ENCODE data around the gene LONP2. TPM values are rescaled to one million over a fixed set of nuclear protein-coding genes. Genes with fewer than 3 reads are reported as not detected.
"Not testable (repeated sequence)": the region's sequence is repeated elsewhere in the genome, so short reads cannot be mapped to it uniquely, and the experiment has no call there.

The LONP2 gene
- polyA plus RNA-seq, 4 donors, result 49.7 to 74.1 (median 62.4) TPM

- no peak for DNase-seq (ENCODE audit: low read depth in 4 of 4, low spot score in 3 of 4)
Measured at GRCh38 chr16:48329138-48329537, 85.0 kb downstream of the LONP2 start.

DNA sequence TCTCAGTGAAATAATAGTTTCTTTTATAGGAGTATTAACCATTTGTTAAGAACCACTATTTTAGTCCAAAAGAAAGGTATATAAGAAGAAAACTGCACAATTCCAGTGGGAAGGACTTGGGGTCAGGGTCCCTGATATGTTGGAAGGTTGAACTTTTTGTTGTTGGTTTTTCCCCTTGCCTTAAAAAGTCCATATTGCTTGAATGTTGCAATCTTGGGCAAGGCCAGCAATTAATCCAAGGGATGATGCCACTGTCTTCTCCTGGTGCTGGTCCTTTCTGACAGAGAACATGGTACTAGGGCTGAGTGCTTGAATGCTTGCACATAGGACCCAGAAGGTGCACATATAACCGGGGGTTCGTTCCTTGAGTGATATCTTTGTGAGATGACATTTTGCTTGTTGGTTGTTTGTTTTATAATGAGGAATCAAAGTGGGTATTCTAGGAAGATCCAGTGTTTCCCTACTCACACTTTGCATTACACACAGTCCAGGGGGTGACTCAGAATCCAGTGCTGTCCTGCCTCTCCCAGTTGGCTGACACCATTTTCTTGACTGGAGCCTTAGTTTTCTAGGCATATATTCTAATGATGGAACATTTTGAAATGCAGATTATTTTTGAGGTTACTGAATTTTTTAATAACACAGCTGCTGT, 86.2 kb downstream of the LONP2 start:
- DNase-seq (ENCODE audit: low read depth in 4 of 4, low spot score in 3 of 4), result no peak

DNA sequence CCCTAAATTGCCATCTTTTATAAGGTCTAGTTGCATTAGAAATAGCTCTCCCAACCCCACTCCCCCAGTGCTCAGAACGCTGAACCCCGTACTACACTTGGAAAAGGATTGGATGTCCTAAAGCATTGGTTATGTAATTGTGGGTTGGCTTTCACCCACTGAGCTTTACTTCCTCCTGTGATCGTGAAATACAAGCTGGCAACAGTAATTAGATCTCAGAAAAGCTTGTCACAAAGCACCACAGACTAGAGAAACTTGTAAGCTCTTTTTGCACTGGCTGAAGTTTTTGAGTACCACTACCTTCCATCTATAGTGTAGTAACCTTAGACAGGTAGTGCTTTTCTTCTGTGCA, 86.7 kb downstream of the LONP2 start:
- no peak for DNase-seq (ENCODE audit: low read depth in 4 of 4, low spot score in 3 of 4)

GRCh38 chr16:48332978-48333377, 88.9 kb downstream of the LONP2 start:
- no peak for DNase-seq (ENCODE audit: low read depth in 4 of 4, low spot score in 3 of 4)

DNA sequence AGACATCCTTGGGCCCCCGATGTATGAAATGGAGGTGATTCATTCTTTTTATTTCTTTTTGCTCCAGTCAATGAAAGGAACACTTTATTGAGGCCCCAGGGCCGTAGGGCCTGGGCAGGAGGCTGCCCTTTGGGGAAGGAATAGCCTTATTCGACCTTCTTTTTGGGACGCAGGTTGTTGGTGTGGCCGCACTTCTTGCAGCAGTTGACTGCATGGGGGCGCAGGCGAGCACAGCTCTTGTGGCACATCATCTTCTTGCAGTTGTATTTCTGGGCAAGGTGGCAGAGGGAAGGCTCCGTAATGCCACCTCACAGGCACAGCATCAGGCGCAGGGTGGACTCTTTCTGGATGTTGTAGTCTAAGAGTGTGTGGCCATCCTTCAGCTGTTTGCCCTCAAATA, 90.2 kb downstream of the LONP2 start:
- no peak for DNase-seq (ENCODE audit: low read depth in 4 of 4, low spot score in 3 of 4)

- no peak for DNase-seq (ENCODE audit: low read depth in 4 of 4, low spot score in 3 of 4)
Measured at GRCh38 chr16:48335961-48336360, 91.9 kb downstream of the LONP2 start.

- no peak for DNase-seq (ENCODE audit: low read depth in 4 of 4, low spot score in 3 of 4)
Measured at GRCh38 chr16:48340054-48340453, 96.0 kb downstream of the LONP2 start.

DNA sequence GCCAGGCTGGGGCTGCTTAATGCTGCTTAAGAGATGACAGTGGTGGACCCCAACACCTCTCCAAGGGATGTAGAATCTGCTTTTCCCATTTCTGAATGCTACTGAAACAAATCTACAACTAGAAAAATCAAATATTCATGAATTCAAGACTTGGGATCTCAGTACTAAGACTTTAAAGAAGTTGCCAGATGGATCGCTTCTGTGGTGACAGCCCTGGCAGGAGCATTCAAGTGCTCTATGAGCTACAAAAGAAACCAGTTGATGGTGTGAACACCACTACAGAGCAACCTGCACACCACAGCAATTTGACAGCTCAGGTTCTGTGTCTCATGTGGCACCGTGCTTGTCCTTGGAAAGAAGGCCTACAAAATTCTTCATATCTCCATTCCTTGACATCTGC, 98.5 kb downstream of the LONP2 start:
- DNase-seq (ENCODE audit: low read depth in 4 of 4, low spot score in 3 of 4), result no peak

DNA sequence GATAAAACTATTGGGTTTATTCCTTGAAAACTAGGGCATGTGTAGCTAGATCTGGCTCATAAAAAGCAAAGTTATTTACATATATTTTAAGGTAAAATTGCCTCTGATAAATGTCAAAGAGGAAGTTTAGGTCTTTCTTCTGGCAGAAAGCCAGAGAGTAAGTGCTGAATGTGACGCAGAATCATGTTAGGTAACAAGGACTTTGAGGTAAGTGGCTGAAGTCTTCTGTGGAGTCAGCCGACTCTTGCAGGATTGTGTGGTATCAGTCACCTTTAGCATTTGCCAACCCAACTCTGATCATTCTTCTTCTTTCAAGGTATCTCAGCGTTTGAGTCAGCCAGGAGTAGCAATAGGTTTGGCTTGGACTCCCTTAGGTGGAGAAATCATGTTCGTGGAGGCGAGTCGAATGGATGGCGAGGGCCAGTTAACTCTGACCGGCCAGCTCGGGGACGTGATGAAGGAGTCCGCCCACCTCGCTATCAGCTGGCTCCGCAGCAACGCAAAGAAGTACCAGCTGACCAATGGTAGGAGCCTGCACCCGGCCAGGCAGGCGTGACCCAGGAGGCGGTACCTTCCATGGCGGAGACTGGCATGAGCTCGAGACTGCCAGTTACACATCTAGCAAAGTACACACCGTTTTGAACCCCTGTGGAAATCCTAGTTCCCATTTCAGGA, 103.2 kb downstream of the LONP2 start:
- DNase-seq (ENCODE audit: low read depth in 4 of 4, low spot score in 3 of 4), result no peak

GRCh38 chr16:48347980-48348379, 103.9 kb downstream of the LONP2 start:
- DNase-seq (ENCODE audit: low read depth in 4 of 4, low spot score in 3 of 4), result peak in 1 of 4 donors; percentile 29

- no peak for DNase-seq (ENCODE audit: low read depth in 4 of 4, low spot score in 3 of 4)
Measured at GRCh38 chr16:48350736-48351135, 106.6 kb downstream of the LONP2 start.

GRCh38 chr16:48352648-48353390, 108.7 kb downstream of the LONP2 start:
- DNase-seq (ENCODE audit: low read depth in 4 of 4, low spot score in 3 of 4), result no peak

DNA sequence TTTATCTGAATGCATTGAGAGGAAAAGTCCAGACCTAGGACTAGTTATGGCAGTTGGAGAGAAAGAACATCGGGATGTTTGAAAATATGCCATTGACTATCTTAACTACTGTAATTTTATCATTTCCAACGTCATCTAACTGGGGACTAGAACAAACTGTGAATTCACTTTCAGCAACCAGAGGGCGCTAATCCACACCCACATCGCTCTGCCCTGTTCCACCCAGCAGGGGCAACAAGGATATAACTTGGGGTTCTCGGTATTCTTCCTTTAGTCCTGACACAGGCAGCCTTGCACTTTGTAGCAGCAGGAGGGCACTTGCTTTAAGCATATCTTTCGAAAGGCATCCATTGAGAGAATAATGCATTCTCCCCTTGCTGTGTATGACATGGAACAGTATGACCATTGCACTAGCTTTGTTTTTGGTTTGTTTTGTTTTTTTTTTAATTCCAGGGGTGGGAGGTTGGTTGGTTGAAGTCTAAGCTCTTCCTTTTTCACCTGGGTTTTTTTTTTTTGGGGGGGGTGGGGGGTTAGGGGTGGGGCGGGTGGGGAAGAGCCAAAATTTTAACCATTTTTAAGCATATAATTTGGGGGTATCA, 109.6 kb downstream of the LONP2 start:
- DNase-seq (ENCODE audit: low read depth in 4 of 4, low spot score in 3 of 4), result no peak

DNA sequence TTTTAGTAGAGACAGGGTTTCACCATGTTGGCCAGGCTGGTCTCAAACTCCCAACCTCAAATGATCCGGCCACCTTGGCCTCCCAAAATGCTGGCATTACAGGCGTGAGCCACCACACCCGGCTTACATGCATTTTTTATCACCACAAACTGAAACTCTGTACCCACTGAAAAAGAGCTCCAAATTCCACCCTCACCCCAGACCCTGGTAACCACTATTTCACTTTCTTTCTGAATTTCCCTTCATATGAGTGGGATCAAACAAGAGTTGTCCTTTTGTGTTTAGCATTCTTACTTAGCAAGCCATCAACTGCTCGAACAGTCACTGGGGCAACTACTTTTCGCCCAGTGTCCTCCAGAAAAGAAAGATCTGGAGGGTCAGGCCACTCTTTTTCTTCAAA, 110.3 kb downstream of the LONP2 start:
- DNase-seq (ENCODE audit: low read depth in 4 of 4, low spot score in 3 of 4), result not testable (repeated sequence)

DNA sequence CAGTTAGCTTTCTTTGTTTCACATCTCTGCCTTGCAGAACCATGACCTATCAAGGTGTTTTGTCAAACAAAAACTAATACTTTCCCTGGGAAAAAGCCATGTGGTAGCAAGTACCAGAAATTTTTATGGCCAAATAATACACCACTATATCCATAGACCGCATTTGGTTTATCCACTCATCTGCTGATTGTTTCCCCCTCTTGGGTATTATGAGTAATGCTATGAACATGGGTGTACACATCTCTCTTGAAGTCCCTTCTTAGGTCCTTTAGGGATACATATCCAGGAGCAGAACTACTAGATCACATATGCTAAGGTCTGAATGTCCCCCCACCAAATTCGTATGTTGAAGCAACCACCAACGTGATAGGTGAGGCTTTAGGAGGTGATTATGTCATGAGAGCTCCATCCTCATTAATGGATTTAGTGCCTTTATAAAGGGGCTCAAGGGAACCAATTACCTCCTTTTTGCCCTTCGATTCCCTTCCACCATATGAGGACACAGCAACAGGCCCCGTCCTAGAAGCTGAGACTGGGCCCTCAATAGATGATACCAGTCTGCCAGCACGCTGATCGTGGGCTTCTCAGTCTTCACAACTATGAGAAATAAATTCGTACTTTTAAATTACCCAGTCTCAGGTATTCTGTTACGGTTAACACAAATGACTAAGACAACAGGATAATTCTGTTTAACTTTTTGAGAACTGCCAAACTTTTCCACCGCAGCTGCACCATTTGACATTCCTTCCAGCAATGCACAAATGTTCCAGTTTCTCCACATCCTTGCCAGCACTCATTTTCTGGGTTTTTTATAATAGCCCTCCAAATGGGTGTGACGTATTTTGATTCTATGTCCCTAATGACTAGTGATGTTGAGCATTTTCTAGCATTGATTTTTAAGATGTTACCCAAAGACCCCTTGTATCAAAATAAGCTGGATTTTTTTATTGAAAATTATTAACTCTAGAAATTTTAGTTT, 111.1 kb downstream of the LONP2 start:
- no peak for DNase-seq (ENCODE audit: low read depth in 4 of 4, low spot score in 3 of 4)

DNA sequence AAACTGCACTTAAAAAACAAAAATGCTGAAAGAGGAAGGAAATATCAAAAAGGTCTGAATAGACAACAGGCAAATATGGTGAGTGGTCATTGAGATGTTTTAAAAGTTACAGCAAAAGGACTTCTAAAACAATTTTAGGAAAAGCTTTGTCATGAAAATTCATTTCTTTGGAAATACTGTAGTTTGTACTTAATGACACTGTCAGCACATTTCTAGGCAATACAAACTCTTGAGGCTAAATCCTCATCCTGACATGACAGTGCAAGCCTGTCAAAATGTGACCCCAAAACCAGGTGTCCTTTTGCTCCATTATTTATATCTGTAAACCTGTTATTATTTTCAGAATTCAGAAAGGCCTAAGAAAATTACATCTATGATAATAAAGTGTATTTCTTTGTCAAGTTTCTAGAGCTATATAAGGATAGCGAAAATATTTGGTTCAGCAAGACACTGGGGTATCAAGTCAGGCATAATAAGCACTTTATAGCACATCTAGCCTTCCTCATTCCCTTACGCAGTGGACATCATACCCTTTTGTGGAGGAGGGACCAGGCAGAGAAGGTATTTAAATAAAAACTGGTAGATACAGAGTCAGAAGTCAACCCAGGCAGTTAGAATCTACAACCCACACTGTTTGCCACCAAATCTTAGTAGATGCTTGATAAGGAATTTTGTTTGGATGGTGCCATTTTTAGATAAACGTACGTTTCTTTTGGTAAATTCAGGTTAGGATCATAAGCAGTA, 112.7 kb downstream of the LONP2 start:
- no peak for DNase-seq (ENCODE audit: low read depth in 4 of 4, low spot score in 3 of 4)

DNA sequence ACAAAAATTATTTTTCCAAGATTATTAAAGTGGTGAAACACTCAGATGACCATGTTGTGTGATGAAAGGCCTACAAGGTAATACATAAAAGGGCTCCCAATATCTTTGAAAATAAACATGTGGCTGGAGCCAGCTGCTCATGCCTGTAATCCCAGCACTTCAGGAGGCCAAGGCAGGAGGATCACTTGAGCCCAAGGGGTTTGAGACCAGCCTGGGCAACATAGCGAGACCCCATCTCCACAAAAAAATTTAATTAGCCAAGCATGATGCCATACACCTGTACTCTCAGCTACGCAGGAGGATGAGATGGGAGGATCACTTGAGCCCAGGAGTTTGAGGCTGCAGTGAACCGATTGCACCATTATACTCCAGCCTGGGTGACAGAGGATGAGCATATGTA, 114.3 kb downstream of the LONP2 start:
- DNase-seq (ENCODE audit: low read depth in 4 of 4, low spot score in 3 of 4), result no peak

- no peak for DNase-seq (ENCODE audit: low read depth in 4 of 4, low spot score in 3 of 4)
Measured at GRCh38 chr16:48359983-48360382, 115.9 kb downstream of the LONP2 start.

DNA sequence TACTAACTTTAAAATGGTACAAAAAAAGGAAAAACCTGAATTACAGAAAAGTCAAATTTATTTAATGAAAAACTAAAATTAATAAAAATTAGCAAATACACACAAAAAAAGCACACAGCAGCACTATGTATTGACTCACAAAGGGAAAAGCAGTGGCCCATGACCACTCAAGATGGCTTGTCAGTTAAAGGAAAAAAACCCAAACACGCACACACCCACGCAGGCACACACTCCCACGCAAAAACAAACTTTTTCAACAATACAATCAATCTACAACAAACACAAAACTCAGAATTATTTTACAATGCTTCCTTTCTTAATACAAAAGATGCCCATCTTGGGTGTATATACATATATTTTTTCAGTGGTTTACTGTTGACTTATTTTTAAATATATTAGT, 116.9 kb downstream of the LONP2 start:
- DNase-seq (ENCODE audit: low read depth in 4 of 4, low spot score in 3 of 4), result no peak

All from left renal pelvis (tissue), 4 donors.